Suprapubic skin (tissue), 4 donors: Measurements from ENCODE around the gene DDRGK1.

ENCODE experiments used
- POLR2A ChIP-seq, 2 donors: fragments of 450-650 bp; IDR thresholded peaks; one replicate each; pipeline ENCODE4 v1.6.1; 2017; ENCODE audit warnings: antibody characterized with exemption in 2 of 2, mild to moderate bottlenecking in 2 of 2, moderate library complexity in 2 of 2
- POLR2AphosphoS5 ChIP-seq, 3 donors: sonication (generic); formaldehyde crosslinking; IDR thresholded peaks; one replicate each; pipeline ENCODE4 v1.6.1; 2017; ENCODE audit warnings: antibody characterized with exemption in 3 of 3
- TF ChIP-seq, protein P1 (sequence below), 2 donors: fragments of 200-600 bp in 1 of 2; fragments of 450-650 bp in 1 of 2; sonication (generic) in 1 of 2; IDR thresholded peaks; one replicate each; pipeline ENCODE4 v1.5.1; 2016 to 2019; ENCODE audit warnings: antibody characterized with exemption in 2 of 2, mild to moderate bottlenecking in 1 of 2, moderate library complexity in 1 of 2

DNA sequence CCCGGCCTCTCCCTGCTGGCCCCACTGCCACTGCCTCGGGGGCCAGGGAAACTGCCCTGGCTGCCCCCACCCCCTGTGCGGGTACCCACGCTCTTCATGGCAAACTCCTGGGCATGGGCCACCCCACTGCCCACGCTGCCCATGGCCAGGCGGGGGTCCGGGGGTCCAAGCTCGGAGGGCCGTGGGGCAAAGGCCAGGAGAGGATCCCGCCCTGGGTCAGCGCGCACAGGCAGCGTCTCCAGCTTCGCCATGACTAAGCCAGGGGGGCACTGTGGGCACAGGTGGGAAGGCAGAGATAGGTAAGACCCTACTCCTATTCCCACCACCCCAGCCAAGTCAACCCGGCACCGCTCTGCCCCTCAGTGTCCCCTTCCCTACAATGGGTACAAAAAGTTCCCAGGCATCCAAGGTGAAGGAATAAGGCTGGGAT, 37.6 kb downstream of the DDRGK1 start:
- TF ChIP-seq, protein P1, sequence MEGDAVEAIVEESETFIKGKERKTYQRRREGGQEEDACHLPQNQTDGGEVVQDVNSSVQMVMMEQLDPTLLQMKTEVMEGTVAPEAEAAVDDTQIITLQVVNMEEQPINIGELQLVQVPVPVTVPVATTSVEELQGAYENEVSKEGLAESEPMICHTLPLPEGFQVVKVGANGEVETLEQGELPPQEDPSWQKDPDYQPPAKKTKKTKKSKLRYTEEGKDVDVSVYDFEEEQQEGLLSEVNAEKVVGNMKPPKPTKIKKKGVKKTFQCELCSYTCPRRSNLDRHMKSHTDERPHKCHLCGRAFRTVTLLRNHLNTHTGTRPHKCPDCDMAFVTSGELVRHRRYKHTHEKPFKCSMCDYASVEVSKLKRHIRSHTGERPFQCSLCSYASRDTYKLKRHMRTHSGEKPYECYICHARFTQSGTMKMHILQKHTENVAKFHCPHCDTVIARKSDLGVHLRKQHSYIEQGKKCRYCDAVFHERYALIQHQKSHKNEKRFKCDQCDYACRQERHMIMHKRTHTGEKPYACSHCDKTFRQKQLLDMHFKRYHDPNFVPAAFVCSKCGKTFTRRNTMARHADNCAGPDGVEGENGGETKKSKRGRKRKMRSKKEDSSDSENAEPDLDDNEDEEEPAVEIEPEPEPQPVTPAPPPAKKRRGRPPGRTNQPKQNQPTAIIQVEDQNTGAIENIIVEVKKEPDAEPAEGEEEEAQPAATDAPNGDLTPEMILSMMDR (IDR thresholded peaks at IDR 0.05) = no peak
- TF ChIP-seq POLR2A (IDR thresholded peaks at IDR 0.05) (no peak), POLR2AphosphoS5 (IDR thresholded peaks at IDR 0.05) (no peak)
